GM21447 (cell line): Measurements from ENCODE around the gene RGS18.
"Not testable (repeated sequence)": the region's sequence is repeated elsewhere in the genome, so short reads cannot be mapped to it uniquely, and the experiment has no call there.

ENCODE experiments used
- ATAC-seq: cut with Tn5 transposase; IDR thresholded peaks from one replicate; pipeline ENCODE4 v1.9.1; 2021; ENCODE audit not compliant: unreplicated experiment

Gene RGS18

GRCh38 chr1:192158181-192158580 is at the start of gene RGS18:
TSS of gene RGS18 (plus strand) at chr1:192158462. CDS start at chr1:192158638, 176 bp downstream.
- peak; percentile 82 for ATAC-seq

- ATAC-seq: no peak
Observed at GRCh38 chr1:192109576-192109975, 48.7 kb upstream of the RGS18 start.

- ATAC-seq: no peak
Observed at GRCh38 chr1:192115000-192115399, 43.3 kb upstream of the RGS18 start.

- ATAC-seq: no peak
Observed at GRCh38 chr1:192118881-192119405, 39.3 kb upstream of the RGS18 start.

GRCh38 chr1:192119701-192120100 is 38.6 kb upstream of the RGS18 start:
- ATAC-seq: no peak

- no peak for ATAC-seq
Observed at GRCh38 chr1:192122668-192123067, 35.6 kb upstream of the RGS18 start.

- ATAC-seq: no peak
Observed at GRCh38 chr1:192123212-192123611, 35.0 kb upstream of the RGS18 start.

GRCh38 chr1:192126030-192126619 is 32.1 kb upstream of the RGS18 start:
- ATAC-seq: no peak

- no peak for ATAC-seq
Observed at GRCh38 chr1:192130175-192130574, 28.1 kb upstream of the RGS18 start.

GRCh38 chr1:192130865-192131264 is 27.4 kb upstream of the RGS18 start:
- not testable (repeated sequence) for ATAC-seq

- ATAC-seq: no peak
Observed at GRCh38 chr1:192131914-192132313, 26.3 kb upstream of the RGS18 start.

- ATAC-seq: no peak
Observed at GRCh38 chr1:192133350-192133926, 24.8 kb upstream of the RGS18 start.

- ATAC-seq: no peak
Observed at GRCh38 chr1:192140382-192140781, 17.9 kb upstream of the RGS18 start.

- ATAC-seq: no peak
Observed at GRCh38 chr1:192147221-192147620, 11.0 kb upstream of the RGS18 start.

- ATAC-seq: no peak
Observed at GRCh38 chr1:192147696-192148095, 10.6 kb upstream of the RGS18 start.

GRCh38 chr1:192151176-192151575 is 7.1 kb upstream of the RGS18 start:
- no peak for ATAC-seq

GRCh38 chr1:192153276-192153675 is 5.0 kb upstream of the RGS18 start:
- ATAC-seq: no peak

- ATAC-seq: no peak
Observed at GRCh38 chr1:192157067-192157466, 1.2 kb upstream of the RGS18 start.

- no peak for ATAC-seq
Observed at GRCh38 chr1:192159014-192159413, 752 bp downstream of the RGS18 start.

GRCh38 chr1:192159781-192160180 is 1.5 kb downstream of the RGS18 start:
- no peak for ATAC-seq

- no peak for ATAC-seq
Observed at GRCh38 chr1:192160196-192160595, 1.9 kb downstream of the RGS18 start.

GRCh38 chr1:192161976-192162375 is 3.7 kb downstream of the RGS18 start:
- ATAC-seq: no peak

- ATAC-seq: no peak
Observed at GRCh38 chr1:192162376-192162775, 4.1 kb downstream of the RGS18 start.
